ENCODE results near the gene QARS1.

The QARS1 gene

DNA sequence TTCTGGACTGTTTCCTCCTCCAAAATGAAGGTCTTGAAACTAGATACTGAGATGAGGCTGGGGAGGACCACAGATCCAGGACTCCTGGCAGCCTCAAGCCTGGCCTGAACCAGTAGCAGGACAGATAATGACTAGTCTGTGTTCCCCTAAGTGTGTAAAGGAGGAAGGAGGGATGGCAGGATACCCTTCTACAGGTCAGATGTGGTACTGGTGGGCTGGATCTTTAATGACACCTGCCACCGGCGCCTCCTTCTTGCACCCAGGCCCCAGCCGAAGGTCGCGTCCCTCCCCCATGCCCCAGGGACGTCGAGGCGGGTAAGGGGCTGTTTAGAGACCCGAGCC is 15.5 kb upstream of the QARS1 start:
- peak; percentile 30 for DNase-seq

DNA sequence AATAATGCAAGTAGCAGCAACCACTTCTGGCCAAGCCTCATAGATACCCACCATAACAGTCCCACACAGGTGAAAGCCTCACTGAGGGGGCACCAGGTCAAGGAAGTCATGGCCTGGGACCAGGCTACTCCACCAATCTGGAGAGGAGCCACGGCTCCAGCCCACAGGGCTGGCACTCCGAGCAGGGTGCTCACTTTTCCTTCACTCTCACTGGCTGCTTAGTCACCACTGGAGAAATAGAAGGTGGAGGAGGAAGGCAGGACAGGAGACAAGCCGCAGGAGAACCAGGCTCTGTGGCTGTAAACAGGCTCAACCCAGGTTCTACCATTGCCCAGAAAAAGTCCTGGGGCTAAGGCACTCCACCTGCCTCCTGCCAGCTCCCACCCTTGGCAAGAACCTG is 14.9 kb upstream of the QARS1 start:
- no peak for DNase-seq

DNA sequence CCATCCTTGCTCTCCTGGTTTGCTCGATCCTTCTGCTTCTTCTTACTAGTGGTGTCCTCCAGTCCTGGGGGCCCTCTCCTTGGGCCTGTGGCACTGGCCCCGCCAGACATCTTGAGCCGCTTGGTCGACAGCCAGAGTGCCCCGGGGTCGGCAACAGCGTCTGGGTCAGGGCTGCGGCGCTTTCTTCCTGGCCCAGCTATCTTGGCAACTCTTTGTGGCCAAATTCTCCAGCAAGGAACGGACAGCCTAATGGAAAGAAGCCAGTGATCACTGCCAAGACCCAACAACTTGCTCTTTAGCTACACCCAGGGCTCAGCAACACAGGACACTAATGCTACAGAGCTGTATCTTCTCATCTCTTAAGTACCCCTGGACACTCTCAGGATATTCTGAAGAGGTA is 14.5 kb upstream of the QARS1 start:
- DNase-seq, result no peak

DNA sequence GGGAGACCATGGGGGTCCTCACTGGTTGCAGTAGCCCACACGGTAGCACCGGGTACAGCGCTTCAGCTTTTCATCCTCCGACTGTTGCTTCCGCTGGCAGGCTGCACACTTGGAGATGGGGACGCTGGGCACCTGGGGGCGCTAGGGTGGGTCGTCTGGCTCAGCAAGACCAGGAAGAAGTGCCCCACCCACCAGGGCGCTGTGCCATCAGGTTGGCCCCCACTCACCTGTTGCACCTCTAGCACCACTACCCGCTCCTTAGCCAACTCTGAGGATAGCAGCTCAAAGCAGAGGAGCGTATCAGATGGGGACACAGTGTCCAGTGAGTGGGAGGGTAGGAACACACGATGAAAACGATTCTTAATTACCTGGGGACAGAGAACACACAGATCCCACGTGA is 7.7 kb upstream of the QARS1 start:
- no peak for DNase-seq

DNA sequence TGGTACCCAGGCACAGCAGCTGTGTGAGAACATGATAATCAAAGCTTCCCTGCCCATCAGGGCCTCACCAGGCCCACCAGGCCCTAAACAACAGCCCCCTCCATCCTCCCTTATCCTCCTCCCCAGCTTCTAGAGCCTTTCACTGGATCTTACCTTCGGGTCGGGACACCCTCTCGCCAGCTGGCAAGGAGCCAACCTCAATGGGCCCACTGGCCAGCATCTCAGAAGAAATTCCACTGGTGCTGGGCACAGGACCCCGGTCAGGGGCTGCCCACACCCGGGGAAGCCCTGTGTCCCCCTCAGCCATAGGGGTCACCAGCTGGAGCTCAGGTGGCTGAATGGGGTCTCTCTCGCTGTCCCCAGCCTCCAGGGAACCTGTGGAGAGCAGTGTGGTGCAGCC is 6.8 kb upstream of the QARS1 start:
- no peak for DNase-seq

DNA sequence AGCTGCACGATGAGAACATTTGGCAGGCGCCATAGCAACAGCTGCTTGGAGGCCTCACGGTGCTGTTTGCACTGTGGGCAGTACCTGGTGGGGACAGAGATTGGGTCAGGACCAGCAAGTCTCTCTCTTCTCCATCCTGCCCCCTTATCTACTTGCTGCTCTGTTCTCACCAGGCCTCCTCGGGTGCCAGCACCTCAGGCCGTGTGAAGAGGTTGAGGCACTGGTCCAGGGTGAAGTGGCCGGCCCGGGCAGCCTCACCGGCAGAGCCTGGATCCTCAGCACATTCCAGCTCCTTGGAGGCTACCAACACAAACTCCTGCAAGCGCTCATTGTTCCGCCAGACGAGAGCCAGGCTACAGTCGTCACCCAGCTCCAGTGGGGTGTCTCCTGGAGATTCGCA is 6.2 kb upstream of the QARS1 start:
- DNase-seq, result no peak

DNA sequence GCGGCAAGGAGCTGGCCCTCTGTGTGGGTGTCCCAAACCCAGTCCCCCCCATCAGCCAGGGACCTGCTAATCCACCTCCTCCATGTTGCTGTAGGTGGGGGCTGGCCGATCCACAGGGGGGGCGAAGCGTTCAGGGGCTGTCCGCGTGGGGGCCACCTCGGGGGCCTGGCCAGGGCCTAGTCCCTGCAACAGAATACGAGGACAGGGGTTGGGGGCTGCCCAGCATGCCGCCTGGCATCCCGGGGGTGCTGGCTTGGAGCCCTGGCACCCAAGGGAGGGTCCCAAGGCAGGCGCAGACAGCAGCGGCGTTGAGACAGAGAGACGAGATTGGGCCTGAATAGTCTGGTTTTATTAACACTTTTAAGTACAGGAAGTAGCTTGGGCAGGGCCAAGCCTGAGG is 3.8 kb upstream of the QARS1 start:
- no peak for DNase-seq

DNA sequence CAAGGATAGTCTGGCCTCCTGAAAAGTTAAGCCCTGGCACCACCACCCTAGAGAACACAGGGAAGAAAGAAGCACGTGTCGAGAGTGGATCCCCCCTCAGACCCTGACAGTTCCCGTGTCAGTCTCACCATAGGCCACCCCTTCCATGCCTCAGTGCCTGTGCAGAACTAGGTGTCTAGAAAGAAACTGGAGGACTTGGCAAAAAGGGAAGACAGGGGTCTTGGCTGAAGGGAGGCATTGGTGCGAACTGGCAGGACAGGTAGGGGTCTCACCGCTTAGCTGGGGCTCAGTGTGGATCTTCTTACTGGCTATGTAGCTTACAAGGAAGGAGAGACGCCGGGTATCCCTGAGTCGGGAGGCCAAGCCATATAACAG is 518 bp downstream of the QARS1 start:
- no peak for DNase-seq

DNA sequence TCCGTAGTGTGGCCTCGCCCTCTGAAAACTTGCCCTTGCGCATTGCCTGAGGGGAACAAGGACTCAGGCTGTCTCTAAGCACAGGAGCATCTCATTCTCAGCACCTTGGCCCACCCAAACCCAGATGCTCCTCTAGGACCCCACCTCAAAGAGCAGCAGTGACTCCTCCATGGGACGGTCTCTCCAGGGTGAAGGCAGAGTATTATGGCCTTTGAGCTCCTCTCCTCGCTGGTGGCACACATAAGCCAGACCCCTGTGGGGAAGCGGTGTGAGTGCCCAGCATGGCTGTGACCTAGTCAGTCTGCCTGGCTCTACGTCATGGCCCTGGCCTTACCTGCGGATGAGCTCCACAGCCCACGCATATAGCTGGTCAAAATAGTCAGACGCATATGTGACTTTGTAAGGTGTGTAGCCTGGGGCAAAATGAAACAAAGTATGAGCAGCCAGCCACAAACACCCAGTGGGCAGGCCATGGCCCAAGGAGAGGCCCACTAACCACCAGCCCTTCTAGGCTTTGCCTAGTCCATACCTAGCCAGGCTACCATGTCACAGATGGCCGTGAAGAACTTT is 4.4 kb downstream of the QARS1 start:
- no peak for DNase-seq

DNA sequence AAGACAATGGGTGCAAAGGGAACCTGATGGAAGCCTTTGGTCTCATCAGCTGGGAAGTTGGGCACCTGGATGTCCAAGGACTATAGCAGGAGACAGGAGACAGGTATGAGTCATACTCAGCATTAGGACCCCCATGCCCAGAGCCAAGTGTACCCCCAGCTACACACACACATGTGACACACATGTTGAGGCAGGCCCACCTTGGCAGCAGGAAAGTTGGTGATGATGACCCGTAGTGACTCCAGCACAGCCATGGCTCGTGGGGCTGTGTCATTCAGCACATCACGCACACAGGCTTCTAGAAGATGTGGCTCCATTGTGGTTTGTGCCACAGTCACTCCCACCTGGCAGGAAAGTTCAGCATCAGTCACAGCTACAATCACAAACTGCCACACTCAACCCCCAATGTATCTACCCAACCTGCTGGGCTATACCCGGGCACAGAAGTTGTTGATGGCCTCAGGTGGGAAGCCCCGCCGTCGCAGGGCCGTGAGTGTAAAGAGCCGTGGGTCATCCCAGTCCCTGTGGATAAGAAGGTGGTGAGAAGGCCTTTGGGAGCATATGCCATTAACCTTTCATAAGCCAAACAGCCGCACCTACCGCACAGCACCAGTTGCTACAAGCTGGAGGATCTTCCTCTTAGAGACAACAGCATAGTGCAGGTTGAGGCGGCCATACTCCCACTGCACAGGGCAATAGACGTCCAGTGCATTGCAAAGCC is 5.5 kb downstream of the QARS1 start:
- DNase-seq, result no peak

DNA sequence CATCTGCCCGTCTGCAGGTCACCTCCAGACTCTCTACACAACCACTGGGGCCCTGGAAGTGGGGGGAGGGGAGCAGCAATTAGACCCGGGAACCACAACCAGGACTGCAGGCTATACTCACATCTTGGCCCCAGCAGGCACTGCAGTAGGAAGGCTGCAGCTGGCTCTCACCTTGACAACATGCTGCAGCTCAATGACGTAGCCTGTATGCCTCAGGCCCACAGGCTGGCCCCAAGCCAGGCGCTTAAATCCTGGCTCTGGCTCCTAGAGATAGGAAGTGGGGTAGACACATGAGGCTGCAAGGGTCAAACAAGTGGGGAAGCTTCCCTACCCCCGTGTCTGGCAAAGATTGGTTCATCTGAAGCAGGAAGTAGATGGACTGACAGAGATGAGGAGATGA is 6.1 kb downstream of the QARS1 start:
- DNase-seq, result no peak

DNA sequence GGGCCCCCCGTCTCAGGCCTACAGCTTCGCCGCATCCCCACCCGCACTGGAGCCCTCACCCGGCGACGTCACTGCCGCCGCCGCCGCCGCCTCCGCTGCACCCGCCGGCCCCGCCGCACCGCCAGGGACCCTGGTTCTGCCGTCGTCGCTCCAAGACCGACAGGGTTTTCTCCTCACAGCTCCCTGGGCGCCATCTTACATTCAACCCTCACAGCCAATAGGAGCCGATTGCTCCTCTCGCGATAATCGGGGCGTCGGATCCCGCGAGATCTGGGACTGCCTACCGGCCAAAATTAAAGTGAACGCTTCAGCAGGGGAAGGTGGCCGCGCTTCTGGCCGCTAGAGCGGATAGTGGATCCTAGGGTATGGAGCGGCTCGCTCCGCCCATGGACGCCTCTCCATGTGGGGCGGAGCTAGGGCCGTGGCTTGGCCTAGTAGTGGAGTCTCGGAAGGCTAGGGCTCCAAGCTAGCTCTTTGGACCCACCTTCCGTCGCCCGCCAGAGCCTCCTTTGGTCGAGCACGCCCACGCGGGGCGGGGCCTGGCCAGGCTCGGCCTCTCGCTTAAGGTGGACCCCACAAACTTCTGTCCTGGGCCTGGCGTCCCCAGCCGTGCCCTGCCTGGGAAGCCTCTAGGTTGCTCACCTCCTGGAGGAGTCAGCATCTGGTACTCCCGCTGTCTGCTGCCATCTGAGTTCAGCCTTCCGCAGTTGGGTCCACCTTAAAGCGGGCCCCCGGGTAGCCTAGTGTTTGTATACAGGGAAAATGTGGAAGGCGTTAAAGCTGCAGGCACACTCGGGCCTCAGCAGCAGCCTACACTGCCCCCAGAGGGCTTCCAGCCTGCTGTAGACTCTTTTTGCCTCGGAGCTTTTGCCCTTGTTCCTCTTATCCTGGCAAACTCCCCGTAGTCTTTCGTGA is 10.4 kb downstream of the QARS1 start, which contains the start of gene QRICH1:
Gene QRICH1 (minus strand): TSS at position 219 of the 915 bp plus-strand sequence. CDS start 17,054 bp downstream, outside the sequence.
- DNase-seq, result peak; percentile 97

DNA sequence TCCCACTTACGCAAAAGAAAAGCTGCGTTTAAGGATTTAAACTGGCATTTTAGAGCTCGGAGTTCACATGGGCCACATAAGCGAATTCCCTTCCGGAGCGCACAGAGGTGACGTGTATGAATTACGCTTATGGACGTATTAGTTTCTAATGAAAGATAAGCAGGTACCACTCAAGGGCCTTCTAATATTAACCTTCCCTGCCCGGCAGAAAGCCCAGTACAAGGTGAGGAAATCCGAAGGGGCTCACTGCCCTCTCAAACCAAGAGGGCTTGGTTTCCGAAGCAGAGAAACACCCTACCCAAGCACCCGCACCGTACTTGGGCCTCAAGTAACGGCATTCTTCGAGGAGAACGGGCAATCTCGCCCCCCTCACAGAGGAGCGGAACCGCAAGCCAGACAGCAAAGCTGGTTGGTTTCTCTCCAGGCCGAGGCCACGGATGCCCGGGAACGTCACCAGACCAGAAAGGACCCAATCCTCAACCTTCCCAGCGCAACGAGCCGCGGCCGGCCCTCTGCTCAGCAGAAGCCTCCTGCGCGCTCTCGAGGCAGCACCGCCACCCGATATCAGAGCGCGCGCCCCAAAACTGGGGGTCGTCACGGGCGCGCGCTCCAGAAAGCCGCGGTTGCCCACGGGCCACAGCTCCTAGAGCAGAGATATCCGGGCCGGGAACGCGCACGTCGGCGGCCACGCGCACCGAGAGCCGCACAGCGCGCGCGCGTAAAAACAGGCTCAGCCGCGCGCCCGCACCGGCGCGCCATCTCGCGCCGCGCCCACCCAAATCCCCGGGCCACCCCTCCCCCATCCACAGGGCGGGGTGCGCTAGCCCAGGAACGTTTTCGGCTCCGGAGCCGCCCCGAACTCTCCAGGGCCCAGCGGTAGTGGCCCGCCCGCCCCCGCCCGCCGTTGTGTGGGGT is 11.4 kb downstream of the QARS1 start:
- peak; percentile 75 for DNase-seq

DNA sequence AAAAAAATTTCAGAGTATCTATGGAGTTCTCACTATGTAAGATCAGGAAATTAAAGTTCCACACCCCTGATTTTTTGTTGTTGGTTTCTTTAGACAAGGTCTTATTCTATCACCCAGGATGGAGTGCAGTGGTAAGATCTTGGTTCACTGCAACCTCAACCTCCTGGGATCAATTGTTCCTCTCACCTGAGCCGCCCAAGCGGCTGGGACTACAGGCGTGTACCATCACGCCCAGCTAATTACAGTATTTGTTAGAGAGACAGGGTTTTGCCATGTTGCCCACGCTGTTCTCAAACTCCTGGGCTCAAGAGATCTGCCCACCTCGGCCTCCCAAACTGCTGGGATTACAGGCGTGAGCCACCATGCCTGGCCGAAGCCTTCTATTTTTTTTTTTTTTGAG is 23.1 kb downstream of the QARS1 start:
- DNase-seq, result no peak

DNA sequence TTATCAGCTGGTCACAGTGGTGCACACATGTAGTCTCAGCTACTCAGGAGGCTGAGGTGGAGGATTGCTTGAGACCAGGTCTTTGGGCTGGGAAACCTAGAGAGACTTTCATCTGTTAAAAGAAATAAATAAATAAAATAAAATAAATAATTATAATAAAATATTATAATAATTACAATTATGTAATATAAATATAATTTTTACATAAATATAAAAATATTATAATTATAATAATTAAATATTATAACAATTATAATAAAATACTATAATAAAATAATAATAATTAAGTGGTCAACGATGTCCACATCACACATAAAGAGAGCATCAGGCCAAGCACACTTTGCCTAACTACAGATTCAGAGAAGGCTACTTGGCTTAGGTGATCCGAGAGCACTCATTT is 25.3 kb downstream of the QARS1 start:
- DNase-seq, result no peak

DNA sequence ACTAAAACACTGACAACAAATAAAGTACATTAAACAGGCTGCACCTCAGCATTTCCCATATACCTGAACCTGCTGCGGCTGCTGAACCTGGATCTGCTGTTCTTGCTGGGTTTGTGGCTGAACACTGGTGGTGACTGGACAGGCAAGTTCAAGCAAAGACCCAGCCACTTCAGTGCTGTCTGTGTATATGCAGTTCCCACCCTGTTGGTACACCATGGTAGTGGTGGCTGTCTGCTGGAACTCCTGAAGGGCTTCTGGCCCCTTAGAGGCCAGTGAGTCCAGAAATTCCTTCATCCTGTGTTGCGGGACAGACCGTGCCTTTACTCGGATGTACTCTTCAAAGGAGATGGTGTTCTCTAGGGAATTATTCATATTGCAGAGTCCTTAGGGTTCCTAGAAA is 27.9 kb downstream of the QARS1 start:
- DNase-seq, result no peak

DNA sequence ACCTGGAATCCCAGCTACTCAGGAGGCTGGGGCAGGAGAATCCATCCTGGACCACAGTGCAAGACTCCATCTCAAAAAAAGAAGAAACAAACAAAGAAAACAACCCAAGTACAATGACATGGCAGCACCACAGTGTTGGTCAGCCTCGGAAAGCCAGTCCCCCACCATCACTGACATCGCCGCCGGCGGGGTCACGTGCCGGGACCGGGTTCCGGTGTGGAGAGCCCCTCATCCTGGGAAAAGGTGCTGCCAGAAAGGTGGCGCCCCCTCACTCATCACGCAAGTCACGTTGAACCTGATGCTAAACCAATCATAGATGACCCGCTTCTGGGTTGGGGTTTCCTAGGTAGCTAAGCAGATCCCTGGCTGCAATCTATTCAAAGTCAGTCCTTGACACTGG is 28.4 kb downstream of the QARS1 start:
- no peak for DNase-seq

DNA sequence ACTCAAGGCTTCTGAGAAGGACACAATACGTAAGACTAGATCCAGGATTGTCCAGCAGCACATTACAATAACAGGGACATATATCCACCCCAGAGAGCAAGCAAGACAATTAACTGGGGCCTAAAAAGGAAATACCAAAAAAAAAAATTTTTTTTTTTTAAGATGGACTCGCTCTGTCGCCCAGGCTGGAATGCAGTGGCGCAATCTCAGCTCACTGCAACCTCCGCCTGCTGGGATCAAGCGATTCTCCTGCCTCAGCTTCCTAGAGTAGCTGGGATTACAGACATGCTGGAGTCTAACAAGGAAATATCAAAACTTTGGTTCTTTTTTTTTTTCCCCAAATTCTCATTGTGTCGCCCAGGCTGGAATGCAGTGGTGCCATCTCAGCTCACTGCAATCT is 46.5 kb downstream of the QARS1 start:
- DNase-seq, result no peak

DNA sequence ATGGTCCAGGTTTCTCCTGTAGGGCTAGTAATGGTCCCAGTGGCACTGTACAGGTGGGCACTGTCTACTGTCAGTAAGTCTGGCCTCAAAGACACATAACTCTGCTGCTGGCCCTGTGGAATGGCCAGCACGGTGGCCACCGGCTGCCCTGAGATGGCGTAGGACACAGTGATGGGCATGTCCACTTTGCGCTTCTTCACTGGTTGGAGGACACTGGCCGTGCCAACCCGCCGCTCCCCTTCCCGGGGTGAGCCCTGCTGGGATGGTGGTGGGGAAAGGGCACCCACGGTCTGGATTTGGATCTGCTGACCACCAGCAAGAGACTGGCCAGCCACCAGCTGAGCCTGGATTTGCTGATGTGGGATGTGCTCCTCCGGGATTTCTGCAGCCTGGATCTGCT is 47.3 kb downstream of the QARS1 start:
- DNase-seq, result no peak

DNA sequence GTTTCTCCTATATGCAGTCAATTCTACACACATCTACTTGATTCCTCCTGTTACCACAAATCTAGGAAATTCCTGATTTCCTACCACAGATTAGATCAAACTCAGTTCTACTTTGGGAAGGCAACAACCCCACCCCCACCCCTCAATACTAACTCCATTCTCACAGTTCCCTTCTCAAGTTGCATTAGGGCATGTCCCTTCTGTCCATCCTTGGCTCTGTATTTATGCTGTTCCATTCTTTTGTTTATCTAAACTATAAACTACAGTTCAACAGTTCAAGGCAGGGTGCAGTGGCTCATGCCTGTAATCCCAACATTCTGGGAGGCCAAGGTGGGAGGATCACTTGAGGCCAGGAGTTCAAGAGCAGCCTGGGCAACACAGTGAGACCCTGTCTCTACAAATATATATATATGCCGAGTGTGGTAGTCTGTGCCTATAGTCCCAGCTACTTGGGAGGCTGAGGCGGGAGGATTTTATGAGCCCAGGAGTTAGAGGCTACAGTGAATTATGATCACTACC is 50.2 kb downstream of the QARS1 start:
- no peak for DNase-seq

DNA sequence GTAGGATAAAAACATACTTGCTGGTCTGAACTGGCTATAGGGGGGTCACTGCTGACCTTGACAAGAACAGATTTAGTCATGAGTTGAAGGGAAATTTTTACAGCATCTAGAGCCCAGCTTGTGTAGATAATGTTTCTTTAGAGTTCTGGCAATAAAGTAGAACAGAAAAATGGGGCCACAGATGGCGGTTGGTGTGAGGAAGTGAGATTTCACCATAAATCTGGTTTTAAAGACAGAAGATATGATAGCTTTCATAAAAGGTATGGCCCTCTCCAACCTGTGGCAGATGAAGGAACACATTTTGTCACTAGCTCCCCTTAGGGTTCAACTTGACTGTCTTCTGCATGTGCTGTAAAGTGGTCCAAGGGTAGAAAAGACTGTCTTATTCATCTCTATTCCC is 51.0 kb downstream of the QARS1 start:
- DNase-seq, result no peak
